ENCODE results near the gene DCC.
"Not testable (repeated sequence)": the region's sequence is repeated elsewhere in the genome, so short reads cannot be mapped to it uniquely, and the experiment has no call there.

DCC gene

GRCh38 chr18:53408271-53408670 is 1068.3 kb downstream of the DCC start:
- no peak for DNase-seq (ENCODE audit: low read depth)

GRCh38 chr18:53411511-53411910 is 1071.5 kb downstream of the DCC start:
- DNase-seq (ENCODE audit: low read depth) = no peak

- no peak for DNase-seq (ENCODE audit: low read depth)
These were observed 1077.0 kb downstream of the DCC start for GRCh38 chr18:53417003-53417402.

- DNase-seq (ENCODE audit: low read depth) = no peak
These were observed 1081.9 kb downstream of the DCC start for GRCh38 chr18:53421869-53422268.

- DNase-seq (ENCODE audit: low read depth) = no peak
These were observed 1082.9 kb downstream of the DCC start for GRCh38 chr18:53422896-53423295.

- DNase-seq (ENCODE audit: low read depth) = no peak
These were observed 1086.7 kb downstream of the DCC start for GRCh38 chr18:53426666-53427184.

GRCh38 chr18:53441761-53442414 is 1101.9 kb downstream of the DCC start:
- DNase-seq (ENCODE audit: low read depth) = no peak

GRCh38 chr18:53442415-53442783 is 1102.4 kb downstream of the DCC start:
- DNase-seq (ENCODE audit: low read depth) = no peak

GRCh38 chr18:53443336-53443735 is 1103.3 kb downstream of the DCC start:
- no peak for DNase-seq (ENCODE audit: low read depth)

GRCh38 chr18:53443831-53444230 is 1103.8 kb downstream of the DCC start:
- no peak for DNase-seq (ENCODE audit: low read depth)

- no peak for DNase-seq (ENCODE audit: low read depth)
These were observed 1111.9 kb downstream of the DCC start for GRCh38 chr18:53451902-53452301.

- DNase-seq (ENCODE audit: low read depth) = no peak
These were observed 1117.1 kb downstream of the DCC start for GRCh38 chr18:53457068-53457467.

GRCh38 chr18:53458268-53458667 is 1118.3 kb downstream of the DCC start:
- DNase-seq (ENCODE audit: low read depth) = no peak

GRCh38 chr18:53458944-53459580 is 1119.1 kb downstream of the DCC start:
- DNase-seq (ENCODE audit: low read depth) = no peak

GRCh38 chr18:53467756-53468155 is 1127.8 kb downstream of the DCC start:
- no peak for DNase-seq (ENCODE audit: low read depth)

GRCh38 chr18:53468173-53468572 is 1128.2 kb downstream of the DCC start:
- DNase-seq (ENCODE audit: low read depth) = not testable (repeated sequence)

- no peak for DNase-seq (ENCODE audit: low read depth)
These were observed 1132.5 kb downstream of the DCC start for GRCh38 chr18:53472546-53472945.

GRCh38 chr18:53478155-53478554 is 1138.2 kb downstream of the DCC start:
- DNase-seq (ENCODE audit: low read depth) = no peak

GRCh38 chr18:53486296-53486695 is 1146.3 kb downstream of the DCC start:
- DNase-seq (ENCODE audit: low read depth) = no peak

- no peak for DNase-seq (ENCODE audit: low read depth)
These were observed 1149.3 kb downstream of the DCC start for GRCh38 chr18:53489266-53489665.

- no peak for DNase-seq (ENCODE audit: low read depth)
These were observed 1150.0 kb downstream of the DCC start for GRCh38 chr18:53490019-53490418.

- DNase-seq (ENCODE audit: low read depth) = no peak
These were observed 1156.0 kb downstream of the DCC start for GRCh38 chr18:53496028-53496427.

- DNase-seq (ENCODE audit: low read depth) = no peak
These were observed 1164.0 kb downstream of the DCC start for GRCh38 chr18:53503914-53504441.

- no peak for DNase-seq (ENCODE audit: low read depth)
These were observed 1168.5 kb downstream of the DCC start for GRCh38 chr18:53508529-53508928.

Data from stimulated activated CD4-positive, alpha-beta T cell treated with anti-CD3 and anti-CD28 coated beads, Interleukin-2, amount 100 ng/mL, for 4 hours (primary cell).